GM12878 (cell line): ENCODE results near the gene TECR. TPM values are rescaled to one million over a fixed set of nuclear protein-coding genes. Genes with fewer than 3 reads are reported as not detected.

Source experiments
- ATAC-seq: fragments of 200-7000 bp; cut with Tn5 transposase; 3 replicates; pipeline ENCODE4 v1.9.1; 2020; ENCODE audit warnings: mild to moderate bottlenecking, moderate library complexity
- BruUV-seq: library from RNA; stranded (reverse); fragments of 400-500 nt; replicated peaks from 2 replicates; lab custom pipeline; 2021; lab: Mats Ljungman, UMichigan
- CTCF ChIA-PET: fragments of 300-600 bp; sonication (Branson Sonifier 250); formaldehyde crosslinking; extraction: SDS; loops from one replicate; lab custom pipeline; 2021; ENCODE audit warnings: inconsistent platforms; lab: Yijun Ruan, JAX
- POLR2A ChIA-PET: fragments of 350-600 bp; formaldehyde crosslinking; extraction: SDS; loops from one replicate; lab custom pipeline; 2021; ENCODE audit warnings: inconsistent platforms; lab: Charles Lee
- RAD21 ChIA-PET: fragments of 300-600 bp; sonication (Branson Sonifier 250); formaldehyde crosslinking; loops from one replicate; lab custom pipeline; 2023; ENCODE audit warnings: antibody characterized with exemption; ENCODE audit not compliant: unreplicated experiment; lab: Charles Lee
- SMC1A ChIA-PET: fragments of 300-600 bp; sonication (Branson Sonifier 250); formaldehyde crosslinking; loops from one replicate; lab custom pipeline; 2023; ENCODE audit not compliant: unreplicated experiment, uncharacterized antibody; lab: Charles Lee
- DNase-seq: peaks from one replicate; pipeline ENCODE4 v3.0.0-alpha.2; 2011; ENCODE audit warnings: low read depth, low spot score
- FAIRE-seq: peaks from 3 replicates; lab custom pipeline; 2011; peaks lifted over from hg19 to GRCh38; lab: Jason Lieb, UNC
- H2AFZ ChIP-seq: 2 replicates; pipeline ENCODE4 v1.6.0; 2011; ENCODE audit warnings: low read depth, low read length, control low read depth; ENCODE audit not compliant: control insufficient read depth
- H3K27ac ChIP-seq: 2 replicates; pipeline ENCODE4 v1.5.1; 2011; ENCODE audit warnings: control low read depth; ENCODE audit not compliant: control insufficient read depth, insufficient read depth
- H3K27me3 ChIP-seq, 2 experiments: replicated peaks in 1 of 2; 2 replicates each; pipeline versions ENCODE4 v1.6.0 to v1.6.1; 2011; ENCODE audit warnings: low read length in 1 of 2; ENCODE audit not compliant: control insufficient read depth in 2 of 2, insufficient read depth in 2 of 2
- H3K36me3 ChIP-seq, 2 experiments: 2 replicates each; pipeline ENCODE4 v1.5.1; 2011; ENCODE audit warnings: low read length in 1 of 2; ENCODE audit not compliant: control insufficient read depth in 2 of 2, insufficient read depth in 2 of 2
- H3K4me1 ChIP-seq: 2 replicates; pipeline ENCODE4 v1.6.1; 2011; ENCODE audit warnings: mild to moderate bottlenecking, low read length, moderate library complexity, mixed read lengths; ENCODE audit not compliant: control insufficient read depth, insufficient read depth
- H3K4me2 ChIP-seq: 2 replicates; pipeline ENCODE4 v1.6.0; 2011; ENCODE audit warnings: control low read depth; ENCODE audit not compliant: control insufficient read depth, insufficient read depth
- H3K4me3 ChIP-seq: fragments of 200-600 bp; sonication (generic); 2 replicates; pipeline ENCODE4 v1.5.1; 2016
- H3K79me2 ChIP-seq: 2 replicates; pipeline ENCODE4 v1.6.0; 2011; ENCODE audit warnings: low read length; ENCODE audit not compliant: control insufficient read depth, insufficient read depth
- H3K9ac ChIP-seq: 2 replicates; pipeline ENCODE4 v1.8.0; 2011; ENCODE audit warnings: low read length, control low read depth, mixed read lengths; ENCODE audit not compliant: control insufficient read depth, insufficient read depth
- H3K9me3 ChIP-seq: replicated peaks from 3 replicates; pipeline ENCODE4 v1.5.1; 2011; ENCODE audit warnings: mild to moderate bottlenecking, low read length; ENCODE audit not compliant: control insufficient read depth, insufficient read depth
- H4K20me1 ChIP-seq: 2 replicates; pipeline ENCODE4 v1.6.0; 2011; ENCODE audit not compliant: control insufficient read depth, insufficient read depth
- BRCA1 ChIP-seq: IDR thresholded peaks from 2 replicates; pipeline ENCODE4 v1.6.1; 2011; ENCODE audit warnings: low read depth, low read length, improper control_type of control experiment
- CBFB ChIP-seq: IDR thresholded peaks from 2 replicates; pipeline ENCODE4 v1.6.1; 2016; ENCODE audit warnings: antibody characterized with exemption, low read depth
- CREB1 ChIP-seq: IDR thresholded peaks from 2 replicates; pipeline ENCODE4 v1.6.1; 2012; ENCODE audit warnings: low read depth, mild to moderate bottlenecking, inconsistent platforms
- EP300 ChIP-seq, 2 experiments: fragments of 150-350 bp in 1 of 2; IDR thresholded peaks; 2 replicates each; pipeline ENCODE4 v1.6.1; 2011 to 2012; ENCODE audit warnings: low read depth in 2 of 2, low read length in 2 of 2, borderline replicate concordance in 1 of 2, improper control_type of control experiment in 1 of 2, inconsistent platforms in 1 of 2; ENCODE audit not compliant: control insufficient read depth in 1 of 2
- FOXK2 ChIP-seq: fragments of 450-650 bp; IDR thresholded peaks from 2 replicates; pipeline ENCODE4 v1.6.1; 2017; ENCODE audit warnings: mild to moderate bottlenecking, moderate library complexity
- JUND ChIP-seq: IDR thresholded peaks from 2 replicates; pipeline ENCODE4 v1.6.1; 2012; ENCODE audit warnings: low read depth, mild to moderate bottlenecking, low read length, improper control_type of control experiment, moderate library complexity
- KDM1A ChIP-seq: fragments of 200-600 bp; sonication (generic); IDR thresholded peaks from 2 replicates; pipeline ENCODE4 v1.6.1; 2016; ENCODE audit warnings: borderline replicate concordance
- KLF5 ChIP-seq: fragments of 450-650 bp; IDR thresholded peaks from 2 replicates; pipeline ENCODE4 v1.6.1; 2014; ENCODE audit warnings: mild to moderate bottlenecking; ENCODE audit not compliant: partially characterized antibody
- MTA3 ChIP-seq: IDR thresholded peaks from 2 replicates; pipeline ENCODE4 v1.6.1; 2012; ENCODE audit warnings: low read length, inconsistent platforms, borderline replicate concordance
- MXI1 ChIP-seq: fragments of 150-350 bp; IDR thresholded peaks from 2 replicates; pipeline ENCODE4 v1.6.1; 2011; ENCODE audit warnings: low read depth, mild to moderate bottlenecking, inconsistent platforms, low read length, improper control_type of control experiment
- PKNOX1 ChIP-seq: fragments of 450-650 bp; IDR thresholded peaks from 2 replicates; pipeline ENCODE4 v1.6.1; 2016; ENCODE audit warnings: mild to moderate bottlenecking
- PRDM15 ChIP-seq: fragments of 450-650 bp; formaldehyde crosslinking; IDR thresholded peaks from 2 replicates; pipeline ENCODE4 v1.4.0; 2020; ENCODE audit warnings: mild to moderate bottlenecking, moderate library complexity
- RCOR1 ChIP-seq: conservative IDR thresholded peaks from 2 replicates; pipeline ENCODE4 v1.6.1; 2012; ENCODE audit warnings: low read depth, low read length, improper control_type of control experiment
- SIN3A ChIP-seq: IDR thresholded peaks from 2 replicates; pipeline ENCODE4 v1.6.1; 2012; ENCODE audit warnings: low read depth, low read length, improper control_type of control experiment
- SREBF2 ChIP-seq: IDR thresholded peaks from 2 replicates; pipeline ENCODE4 v1.6.1; 2012; ENCODE audit warnings: mild to moderate bottlenecking, low read length
- TARDBP ChIP-seq: IDR thresholded peaks from 2 replicates; pipeline ENCODE4 v1.6.1; 2016; ENCODE audit warnings: borderline replicate concordance
- TCF3 ChIP-seq: IDR thresholded peaks from 2 replicates; pipeline ENCODE4 v1.6.1; 2012; ENCODE audit warnings: low read depth, mild to moderate bottlenecking, low read length, borderline replicate concordance; ENCODE audit not compliant: insufficient read depth
- ZBTB33 ChIP-seq: fragments of 450-650 bp; IDR thresholded peaks from 2 replicates; pipeline ENCODE4 v1.6.1; 2017; ENCODE audit warnings: mild to moderate bottlenecking
- WGBS: methylation state at CpG from one replicate; pipeline ENCODE4 v1.1.6; 2016; ENCODE audit warnings: low lambda C conversion rate; ENCODE audit not compliant: insufficient replicate concordance, insufficient coverage; ENCODE audit errors: missing lambda C conversion rate; 5-methylcytosine and 5-hydroxymethylcytosine counted together
- in situ Hi-C: fragments of 300-500 bp; cut with MboI; formaldehyde crosslinking; loops from 9 replicates; pipeline ENCODE4 v1.14.3; 2018; ENCODE audit warnings: mixed read lengths
- intact Hi-C: fragments of 100-400 bp; cut with micrococcal nuclease; formaldehyde crosslinking; loops from one replicate; pipeline ENCODE4 v1.14.2; 2022; ENCODE audit not compliant: unreplicated experiment
- polyA plus RNA-seq, 11 experiments: library from polyadenylated mRNA; depleted of rRNA in 4 of 11; unstranded in 6 of 11; stranded (reverse) in 5 of 11; fragments of >200 nt; fragmentation: Nextera tagmentation in 4 of 11; fragmentation: Illumina TruSeq in 1 of 11; extraction: Ambion mirVana in 4 of 11; extraction: Trizol in 1 of 11; gene quantifications; 1 replicate in 1 of 11; 2 replicates in 10 of 11; pipeline versions ENCODE4 v1.2.1 to v1.2.3, GENCODE V29; 2011 to 2016; ENCODE audit warnings: inconsistent platforms in 2 of 11, missing spikeins in 2 of 11, low read depth in 1 of 11
- total RNA-seq, 4 experiments: library from RNA; depleted of rRNA in 3 of 4; stranded (reverse); fragments of >200 nt in 3 of 4; fragmentation: Illumina TruSeq in 1 of 4; extraction: Trizol in 1 of 4; gene quantifications; 2 replicates each; pipeline versions ENCODE4 v1.2.1 to v1.2.3, GENCODE V29; 2013 to 2021

The TECR gene
- total and polyA plus RNA-seq, 10 of the 15 experiments (the other 5 are each of a cell fraction or from before 2014, with no cell fraction given): 9.6 to 157 (median 64.2) TPM

GRCh38 chr19:14497228-14497921 is 32.0 kb upstream of the TECR start:
- no peaks in the 10 kb centered on the region for H4K20me1 ChIP-seq
- BruUV-seq: no TSS peak
- H3K9ac ChIP-seq: no peak overlapping the region
- no peak overlapping the region for H3K27ac ChIP-seq
- ChIA-PET POLR2A (interaction anchor here (0.6 to 0.7 kb wide), 4 partner anchors 13 to 194 kb away, joined by 3 to 8 read pairs (median 6); partner anchors contain the start of gene ADGRE5), RAD21 (no interaction called here), CTCF (interaction anchor here (1.2 to 1.9 kb wide), 4 partner anchors 9 to 60 kb away, joined by 4 to 9 read pairs (median 5); no protein-coding TSS in a partner anchor), SMC1A (interaction anchor here (0.8 to 1.3 kb wide), 2 partner anchors 10 to 13 kb away, joined by 3 read pairs; no protein-coding TSS in a partner anchor)
- no peaks in the 10 kb centered on the region for H3K36me3 ChIP-seq
- H3K4me1 ChIP-seq: peaks cover 2% of the 10 kb centered on the region; the same call in 1 of the 2 replicates
- H3K9me3 ChIP-seq: no peaks in the 10 kb centered on the region
- WGBS: 64% methylated on average over 6 of the region's 6 CpGs
- ATAC-seq: no peak
- intact Hi-C loops (no loop called here), in situ Hi-C loops (no loop called here)
- no peak for DNase-seq
- no peak overlapping the region for H2AFZ ChIP-seq
- H3K79me2 ChIP-seq: no peaks in the 10 kb centered on the region
- no peak overlapping the region for H3K4me3 ChIP-seq
- H3K4me2 ChIP-seq: no peak overlapping the region
- no peaks in the 10 kb centered on the region for H3K27me3 ChIP-seq
- FAIRE-seq: no peak
- no peak for TF ChIP-seq MTA3
- no peak for TF ChIP-seq RCOR1
- no peak for TF ChIP-seq CREB1
- TF ChIP-seq JUND: no peak
- no peak for TF ChIP-seq ZBTB33
- no peak for TF ChIP-seq PKNOX1
- TF ChIP-seq PRDM15 (CRISPR knock-in tag): no peak
- no peak for TF ChIP-seq MXI1
- TF ChIP-seq CBFB: no peak
- no peak for TF ChIP-seq SIN3A
- no peak for TF ChIP-seq SREBF2
- no peak for TF ChIP-seq FOXK2
- TF ChIP-seq KLF5: no peak
- no peak for TF ChIP-seq TCF3
- no peak for TF ChIP-seq KDM1A
- no peak for TF ChIP-seq EP300 (IDR thresholded peaks at IDR 0.05; ENCODE audit: borderline replicate concordance in 1 of 2, control insufficient read depth in 1 of 2, low read depth in 2 of 2, low read length in 2 of 2)
- no peak for TF ChIP-seq BRCA1
- TF ChIP-seq TARDBP: no peak
